ENCODE measurements around the gene PHYH.

GRCh38 chr10:13321576-13321975, 21.7 kb upstream of the PHYH start:
- TF ChIP-seq CTCF (IDR thresholded peaks at IDR 0.05; ENCODE audit: low read depth, low read length) (no peak), EZH2phosphoT487 (IDR thresholded peaks at IDR 0.05; ENCODE audit: low read depth) (no peak)
